SK-N-MC (cell line): Measurements from ENCODE around the gene PBX1.

ENCODE experiments used
- EZH2 ChIP-seq: fragments of 200-600 bp; sonication (generic); IDR thresholded peaks from one replicate; pipeline ENCODE4 v1.6.1; 2017; ENCODE audit warnings: antibody characterized with exemption
- FOXP2 ChIP-seq: optimal IDR thresholded peaks from 2 replicates; pipeline ENCODE3; 2011; ENCODE audit warnings: mild to moderate bottlenecking, moderate library complexity; ENCODE audit not compliant: insufficient read depth; ENCODE audit errors: extremely low read length, control extremely low read depth
- POLR2AphosphoS5 ChIP-seq: IDR thresholded peaks from 2 replicates; pipeline ENCODE4 v1.6.1; 2012; ENCODE audit warnings: mild to moderate bottlenecking, low read depth, low read length, borderline replicate concordance

GRCh38 chr1:164754088-164754600 is 195.2 kb downstream of the PBX1 start:
- TF ChIP-seq POLR2AphosphoS5 (no peak), EZH2 (no peak), FOXP2 (no peak)
